GM12892 (cell line): ENCODE measurements around the gene CAMK2D.

Source experiments
- POLR2A ChIP-seq: IDR thresholded peaks from 2 replicates; pipeline ENCODE4 v1.6.1; 2011; ENCODE audit warnings: low read depth, low read length, control low read depth
- POLR2AphosphoS5 ChIP-seq: IDR thresholded peaks from 2 replicates; pipeline ENCODE4 v1.6.1; 2011; ENCODE audit warnings: low read depth, low read length, control low read depth

DNA sequence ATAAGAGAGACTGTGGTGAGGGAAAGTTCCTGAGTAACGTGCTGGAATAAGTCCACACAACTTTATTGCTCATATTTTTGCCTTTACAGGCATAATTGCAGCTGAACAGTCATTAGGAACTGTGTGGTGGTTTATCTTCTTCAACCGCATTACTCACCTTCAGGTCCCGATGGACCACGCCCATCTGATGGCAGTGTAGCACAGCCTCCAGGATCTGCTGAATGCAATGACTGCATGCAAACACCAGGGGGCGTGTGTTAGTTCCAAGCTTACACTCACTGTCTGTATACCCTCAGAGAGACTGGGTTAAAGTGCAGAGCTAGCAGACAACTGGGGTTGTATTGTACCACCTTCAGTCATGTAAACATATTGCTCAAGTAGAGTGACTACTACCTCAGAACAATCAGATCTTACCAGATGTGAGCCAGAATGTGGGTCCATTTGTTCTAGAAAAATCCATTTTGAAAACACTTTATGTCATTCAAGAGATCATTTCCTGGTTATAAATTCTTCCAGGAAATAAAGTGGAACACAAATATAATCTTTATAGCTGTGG is 214.0 kb downstream of the CAMK2D start:
- no peak for TF ChIP-seq POLR2AphosphoS5
- no peak for TF ChIP-seq POLR2A
